ENCODE data around the gene ZNF566. TPM values are rescaled to one million over a fixed set of nuclear protein-coding genes. Genes with fewer than 3 reads are reported as not detected.

The ZNF566 gene
- total and polyA plus RNA-seq, 2 of the 13 experiments (the other 11 are each of a cell fraction or from before 2014, with no cell fraction given): 4.8 to 13.7 TPM

GRCh38 chr19:36489118-36489919 is at the start of gene ZNF566 (continued):
- TF ChIP-seq, protein P1, sequence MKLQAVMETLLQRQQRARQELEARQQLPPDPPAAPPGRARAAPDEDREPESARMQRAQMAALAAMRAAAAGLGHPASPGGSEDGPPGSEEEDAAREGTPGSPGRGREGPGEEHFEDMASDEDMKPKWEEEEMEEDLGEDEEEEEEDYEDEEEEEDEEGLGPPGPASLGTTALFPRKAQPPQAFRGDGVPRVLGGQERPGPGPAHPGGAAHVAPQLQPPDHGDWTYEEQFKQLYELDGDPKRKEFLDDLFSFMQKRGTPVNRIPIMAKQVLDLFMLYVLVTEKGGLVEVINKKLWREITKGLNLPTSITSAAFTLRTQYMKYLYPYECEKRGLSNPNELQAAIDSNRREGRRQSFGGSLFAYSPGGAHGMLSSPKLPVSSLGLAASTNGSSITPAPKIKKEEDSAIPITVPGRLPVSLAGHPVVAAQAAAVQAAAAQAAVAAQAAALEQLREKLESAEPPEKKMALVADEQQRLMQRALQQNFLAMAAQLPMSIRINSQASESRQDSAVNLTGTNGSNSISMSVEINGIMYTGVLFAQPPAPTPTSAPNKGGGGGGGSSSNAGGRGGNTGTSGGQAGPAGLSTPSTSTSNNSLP (IDR thresholded peaks at IDR 0.05; ENCODE audit: low read depth, low read length): no peak; the same call in 1 of the 2 replicates
- TF ChIP-seq ZNF572 (CRISPR knock-in tag; IDR thresholded peaks at IDR 0.05) (no peak), CHCHD3 (CRISPR knock-in tag; IDR thresholded peaks at IDR 0.05) (no peak), ZNF224 (CRISPR knock-in tag; IDR thresholded peaks at IDR 0.05) (peak; percentile 91), ZNF816 (CRISPR knock-in tag; IDR thresholded peaks at IDR 0.05; ENCODE audit: borderline replicate concordance) (no peak; the same call in 1 of the 2 replicates), ZNF556 (CRISPR knock-in tag; IDR thresholded peaks at IDR 0.05; ENCODE audit: borderline replicate concordance) (no peak), DR1 (CRISPR knock-in tag; IDR thresholded peaks at IDR 0.05) (no peak), HOXA5 (CRISPR knock-in tag; IDR thresholded peaks at IDR 0.05) (no peak), ZBTB46 (CRISPR knock-in tag; IDR thresholded peaks at IDR 0.05; ENCODE audit: borderline replicate concordance) (no peak), SOX5 (CRISPR knock-in tag; IDR thresholded peaks at IDR 0.05; ENCODE audit: borderline replicate concordance) (0 out of 2 replicates have a peak, but pooled peaks have one; percentile 12), PITX1 (CRISPR knock-in tag; IDR thresholded peaks at IDR 0.05) (no peak; the same call in 1 of the 2 replicates), MEIS1 (CRISPR knock-in tag; IDR thresholded peaks at IDR 0.05; ENCODE audit: borderline replicate concordance) (peak; percentile 18; the same call in 1 of the 2 replicates), GATAD2A (CRISPR knock-in tag; IDR thresholded peaks at IDR 0.05) (peak; percentile 12), IRF2 (CRISPR knock-in tag; IDR thresholded peaks at IDR 0.05) (peak; percentile 63), FOXO4 (CRISPR knock-in tag; conservative IDR thresholded peaks at IDR 0.05) (0 out of 2 replicates have a peak, but pooled peaks have one; percentile 91), ZNF781 (CRISPR knock-in tag; IDR thresholded peaks at IDR 0.05; ENCODE audit: borderline replicate concordance, not compliant biosample characterization) (peak; percentile 78), FOXO1 (CRISPR knock-in tag; IDR thresholded peaks at IDR 0.05) (no peak; the same call in 1 of the 2 replicates), TEAD3 (CRISPR knock-in tag; optimal IDR thresholded peaks at IDR 0.05; ENCODE audit: borderline replicate concordance) (peak; percentile 2)
- TF ChIP-seq, protein P2, sequence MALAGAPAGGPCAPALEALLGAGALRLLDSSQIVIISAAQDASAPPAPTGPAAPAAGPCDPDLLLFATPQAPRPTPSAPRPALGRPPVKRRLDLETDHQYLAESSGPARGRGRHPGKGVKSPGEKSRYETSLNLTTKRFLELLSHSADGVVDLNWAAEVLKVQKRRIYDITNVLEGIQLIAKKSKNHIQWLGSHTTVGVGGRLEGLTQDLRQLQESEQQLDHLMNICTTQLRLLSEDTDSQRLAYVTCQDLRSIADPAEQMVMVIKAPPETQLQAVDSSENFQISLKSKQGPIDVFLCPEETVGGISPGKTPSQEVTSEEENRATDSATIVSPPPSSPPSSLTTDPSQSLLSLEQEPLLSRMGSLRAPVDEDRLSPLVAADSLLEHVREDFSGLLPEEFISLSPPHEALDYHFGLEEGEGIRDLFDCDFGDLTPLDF (CRISPR knock-in tag; IDR thresholded peaks at IDR 0.05): no peak
